GM18508 (cell line): ENCODE data around the gene ASCC3.

ENCODE experiments used
- ATAC-seq: cut with Tn5 transposase; IDR thresholded peaks from one replicate; pipeline ENCODE4 v1.9.1; 2021; ENCODE audit warnings: moderate number of reproducible peaks; ENCODE audit not compliant: insufficient read depth, unreplicated experiment

The ASCC3 gene

GRCh38 chr6:100730001-100730980, 150.8 kb downstream of the ASCC3 start:
- ATAC-seq, result no peak

GRCh38 chr6:100726666-100727065, 154.5 kb downstream of the ASCC3 start:
- no peak for ATAC-seq

- no peak for ATAC-seq
These were observed 156.4 kb downstream of the ASCC3 start for GRCh38 chr6:100724696-100725095.

GRCh38 chr6:100724222-100724621, 156.9 kb downstream of the ASCC3 start:
- ATAC-seq, result no peak

- ATAC-seq, result no peak
These were observed 159.9 kb downstream of the ASCC3 start for GRCh38 chr6:100721256-100721655.

GRCh38 chr6:100719883-100720682, 161.0 kb downstream of the ASCC3 start:
- ATAC-seq, result no peak

GRCh38 chr6:100712997-100713396, 168.1 kb downstream of the ASCC3 start:
- no peak for ATAC-seq

GRCh38 chr6:100706491-100706890, 174.6 kb downstream of the ASCC3 start:
- no peak for ATAC-seq

GRCh38 chr6:100704961-100705360, 176.2 kb downstream of the ASCC3 start:
- ATAC-seq, result no peak

- no peak for ATAC-seq
These were observed 179.4 kb downstream of the ASCC3 start for GRCh38 chr6:100701728-100702127.

GRCh38 chr6:100700009-100700408, 181.1 kb downstream of the ASCC3 start:
- ATAC-seq, result no peak

- ATAC-seq, result no peak
These were observed 185.7 kb downstream of the ASCC3 start for GRCh38 chr6:100695445-100695844.

- no peak for ATAC-seq
These were observed 187.7 kb downstream of the ASCC3 start for GRCh38 chr6:100693249-100693927.

GRCh38 chr6:100691972-100692371, 189.2 kb downstream of the ASCC3 start:
- ATAC-seq, result no peak

- ATAC-seq, result no peak
These were observed 194.9 kb downstream of the ASCC3 start for GRCh38 chr6:100686216-100686615.

GRCh38 chr6:100685747-100686146, 195.4 kb downstream of the ASCC3 start:
- no peak for ATAC-seq

GRCh38 chr6:100680163-100680562, 201.0 kb downstream of the ASCC3 start:
- no peak for ATAC-seq

GRCh38 chr6:100678027-100678426, 203.1 kb downstream of the ASCC3 start:
- ATAC-seq, result no peak

GRCh38 chr6:100677240-100677639, 203.9 kb downstream of the ASCC3 start:
- ATAC-seq, result no peak

- no peak for ATAC-seq
These were observed 207.5 kb downstream of the ASCC3 start for GRCh38 chr6:100673641-100674040.

- no peak for ATAC-seq
These were observed 209.4 kb downstream of the ASCC3 start for GRCh38 chr6:100671740-100672139.
